Ishikawa (cell line): ENCODE data around the gene TNK2.
A peak's percentile ranks its signal among the peaks of the same experiment; 100 is the strongest.

Experiments
- CEBPB ChIP-seq: IDR thresholded peaks from 2 replicates; pipeline ENCODE4 v1.6.1; 2012
- CREB1 ChIP-seq: IDR thresholded peaks from 2 replicates; pipeline ENCODE4 v1.6.1; 2012; ENCODE audit warnings: low read depth
- EGR1 ChIP-seq: IDR thresholded peaks from 2 replicates; pipeline ENCODE4 v1.6.1; 2012
- EP300 ChIP-seq: IDR thresholded peaks from 2 replicates; pipeline ENCODE4 v1.6.1; 2012; ENCODE audit warnings: borderline replicate concordance
- FOXM1 ChIP-seq: IDR thresholded peaks from 2 replicates; pipeline ENCODE4 v1.6.1; 2012; ENCODE audit warnings: low read depth, borderline replicate concordance
- MAX ChIP-seq: IDR thresholded peaks from 2 replicates; pipeline ENCODE4 v1.6.1; 2012
- NFIC ChIP-seq: IDR thresholded peaks from 2 replicates; pipeline ENCODE4 v1.6.1; 2012
- RAD21 ChIP-seq: IDR thresholded peaks from 2 replicates; pipeline ENCODE4 v1.6.1; 2012; ENCODE audit warnings: low read depth
- REST ChIP-seq: IDR thresholded peaks from 2 replicates; pipeline ENCODE4 v1.6.1; 2012; ENCODE audit warnings: low read depth, mild to moderate bottlenecking
- TAF1 ChIP-seq: IDR thresholded peaks from 2 replicates; pipeline ENCODE4 v1.6.1; 2012; ENCODE audit warnings: low read depth, mild to moderate bottlenecking
- TCF12 ChIP-seq: IDR thresholded peaks from 2 replicates; pipeline ENCODE4 v1.6.1; 2012; ENCODE audit warnings: low read depth
- TEAD4 ChIP-seq: IDR thresholded peaks from 2 replicates; pipeline ENCODE4 v1.6.1; 2012
- USF1 ChIP-seq: IDR thresholded peaks from 2 replicates; pipeline ENCODE4 v1.6.1; 2012
- YY1 ChIP-seq: IDR thresholded peaks from 2 replicates; pipeline ENCODE4 v1.6.1; 2012; ENCODE audit warnings: low read depth
- ZBTB7A ChIP-seq: IDR thresholded peaks from 2 replicates; pipeline ENCODE4 v1.6.1; 2012; ENCODE audit warnings: low read depth

The TNK2 gene

GRCh38 chr3:195877767-195878423 is 30.5 kb downstream of the TNK2 start:
- no peak for TF ChIP-seq TEAD4
- no peak for TF ChIP-seq USF1
- TF ChIP-seq YY1 = no peak
- TF ChIP-seq MAX = no peak
- TF ChIP-seq NFIC = no peak
- no peak for TF ChIP-seq ZBTB7A
- no peak for TF ChIP-seq EP300
- no peak for TF ChIP-seq RAD21
- TF ChIP-seq TAF1 = no peak
- TF ChIP-seq EGR1 = no peak

GRCh38 chr3:195877136-195877715 is 31.1 kb downstream of the TNK2 start:
- TF ChIP-seq RAD21 (no peak), MAX (no peak), TCF12 (no peak), EGR1 (no peak), TAF1 (no peak), NFIC (no peak)

GRCh38 chr3:195876297-195877064 is 31.9 kb downstream of the TNK2 start:
- TF ChIP-seq EP300 = no peak
- no peak for TF ChIP-seq FOXM1
- TF ChIP-seq ZBTB7A = 0 out of 2 replicates have a peak, but pooled peaks have one; percentile 40
- TF ChIP-seq NFIC = peak; percentile 79
- no peak for TF ChIP-seq YY1
- TF ChIP-seq TCF12 = peak; percentile 86
- no peak for TF ChIP-seq TAF1
- peak; percentile 57; the same call in 1 of the 2 replicates for TF ChIP-seq MAX

- TF ChIP-seq REST (no peak), TEAD4 (no peak), TAF1 (no peak), TCF12 (no peak), ZBTB7A (no peak), YY1 (no peak), MAX (no peak), USF1 (no peak)
These were observed 32.7 kb downstream of the TNK2 start for GRCh38 chr3:195875482-195876236.

- TF ChIP-seq EGR1 (peak; percentile 29; the same call in 1 of the 2 replicates), YY1 (no peak)
These were observed 34.4 kb downstream of the TNK2 start for GRCh38 chr3:195873971-195874370.

- TF ChIP-seq EGR1 (0 out of 2 replicates have a peak, but pooled peaks have one; percentile 32), YY1 (no peak), MAX (no peak)
These were observed 35.0 kb downstream of the TNK2 start for GRCh38 chr3:195873281-195873887.

GRCh38 chr3:195872800-195873199 is 35.6 kb downstream of the TNK2 start:
- TF ChIP-seq TAF1 (no peak), RAD21 (no peak), TCF12 (no peak), TEAD4 (no peak), YY1 (no peak), FOXM1 (no peak), USF1 (no peak), EGR1 (no peak), ZBTB7A (no peak), CEBPB (no peak), CREB1 (no peak), REST (no peak), EP300 (no peak), MAX (no peak), NFIC (no peak)
